ENCODE data around the gene LAMC1.

LAMC1 gene

DNA sequence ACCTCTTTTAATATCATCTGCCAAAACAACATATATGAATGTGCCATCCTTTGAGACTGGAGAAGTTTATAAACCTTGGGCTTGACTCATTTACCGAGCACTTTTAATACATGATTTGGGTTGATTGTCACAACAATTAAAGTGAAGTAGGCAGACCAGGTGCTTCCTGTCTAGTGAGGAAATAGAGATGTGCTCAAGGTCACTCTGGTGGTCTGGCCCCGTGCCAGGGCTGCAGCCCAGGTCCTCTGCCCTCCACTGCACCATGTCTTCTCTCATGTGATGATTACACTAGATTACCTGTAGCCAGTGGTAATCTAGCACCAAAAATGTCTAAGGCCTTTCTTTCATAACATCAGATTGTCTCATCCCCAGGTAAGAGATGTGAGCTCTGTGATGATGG is 101.0 kb downstream of the LAMC1 start:
- H3K4me3 ChIP-seq (ENCODE audit: low read length), result no peak overlapping the region
- no peak for TF ChIP-seq CTCF (conservative IDR thresholded peaks at IDR 0.05; ENCODE audit: low read depth, low read length)
- no peak for DNase-seq (ENCODE audit: low read depth)

DNA sequence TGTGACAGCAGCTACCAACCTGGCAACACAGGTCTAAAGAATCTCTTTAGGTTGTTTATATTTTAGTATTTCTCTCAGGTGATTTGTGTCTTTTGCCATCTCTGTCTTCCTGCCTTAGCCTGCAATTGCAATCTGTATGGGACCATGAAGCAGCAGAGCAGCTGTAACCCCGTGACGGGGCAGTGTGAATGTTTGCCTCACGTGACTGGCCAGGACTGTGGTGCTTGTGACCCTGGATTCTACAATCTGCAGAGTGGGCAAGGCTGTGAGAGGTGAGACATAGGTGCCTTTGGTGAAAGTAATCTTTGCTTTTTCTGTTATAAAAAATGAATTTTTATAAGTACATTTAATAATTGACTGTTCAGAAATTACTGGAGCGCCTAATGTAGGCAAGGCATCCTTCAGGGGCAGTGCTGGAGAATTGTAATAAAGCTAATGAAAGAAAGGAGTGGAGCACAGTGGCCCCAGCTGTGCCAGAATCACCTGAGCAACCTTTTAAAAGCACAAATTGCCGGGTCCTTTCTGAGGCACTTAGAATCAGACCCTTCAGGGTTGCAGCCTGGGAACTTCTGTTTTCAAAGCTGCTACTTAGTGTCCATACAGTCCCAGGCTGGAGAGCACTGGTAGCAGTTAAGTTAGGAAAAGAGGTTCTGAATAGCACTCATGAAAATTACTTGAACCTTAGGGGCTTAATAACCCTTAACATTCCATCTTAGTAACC is 102.2 kb downstream of the LAMC1 start:
- DNase-seq (ENCODE audit: low read depth), result no peak
- TF ChIP-seq CTCF (conservative IDR thresholded peaks at IDR 0.05; ENCODE audit: low read depth, low read length), result no peak
- no peak overlapping the region for H3K4me3 ChIP-seq (ENCODE audit: low read length)

GRCh38 chr1:183126000-183126366 is 102.8 kb downstream of the LAMC1 start:
- DNase-seq (ENCODE audit: low read depth), result no peak
- no peak for TF ChIP-seq CTCF (conservative IDR thresholded peaks at IDR 0.05; ENCODE audit: low read depth, low read length)
- no peak overlapping the region for H3K4me3 ChIP-seq (ENCODE audit: low read length)

DNA sequence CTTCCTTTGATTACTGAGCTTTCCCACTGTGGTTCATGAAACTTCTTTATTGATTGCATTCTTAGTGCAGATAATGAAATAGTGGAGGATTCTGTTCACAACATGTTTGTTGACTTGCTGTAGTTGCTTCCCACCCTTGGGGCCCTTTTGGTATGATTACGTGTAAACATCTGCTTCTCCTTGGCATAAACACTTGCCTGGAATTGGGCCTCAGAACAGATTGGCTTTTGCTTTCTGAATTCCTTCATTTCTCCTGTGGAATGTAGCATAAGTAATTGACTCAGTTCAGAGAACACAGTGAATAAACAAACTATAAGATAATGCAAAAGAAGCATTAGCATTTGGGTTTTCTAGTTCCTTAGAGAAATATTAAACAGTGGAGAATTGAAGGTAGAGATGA is 103.3 kb downstream of the LAMC1 start:
- no peak overlapping the region for H3K4me3 ChIP-seq (ENCODE audit: low read length)
- DNase-seq (ENCODE audit: low read depth), result no peak
- no peak for TF ChIP-seq CTCF (conservative IDR thresholded peaks at IDR 0.05; ENCODE audit: low read depth, low read length)

DNA sequence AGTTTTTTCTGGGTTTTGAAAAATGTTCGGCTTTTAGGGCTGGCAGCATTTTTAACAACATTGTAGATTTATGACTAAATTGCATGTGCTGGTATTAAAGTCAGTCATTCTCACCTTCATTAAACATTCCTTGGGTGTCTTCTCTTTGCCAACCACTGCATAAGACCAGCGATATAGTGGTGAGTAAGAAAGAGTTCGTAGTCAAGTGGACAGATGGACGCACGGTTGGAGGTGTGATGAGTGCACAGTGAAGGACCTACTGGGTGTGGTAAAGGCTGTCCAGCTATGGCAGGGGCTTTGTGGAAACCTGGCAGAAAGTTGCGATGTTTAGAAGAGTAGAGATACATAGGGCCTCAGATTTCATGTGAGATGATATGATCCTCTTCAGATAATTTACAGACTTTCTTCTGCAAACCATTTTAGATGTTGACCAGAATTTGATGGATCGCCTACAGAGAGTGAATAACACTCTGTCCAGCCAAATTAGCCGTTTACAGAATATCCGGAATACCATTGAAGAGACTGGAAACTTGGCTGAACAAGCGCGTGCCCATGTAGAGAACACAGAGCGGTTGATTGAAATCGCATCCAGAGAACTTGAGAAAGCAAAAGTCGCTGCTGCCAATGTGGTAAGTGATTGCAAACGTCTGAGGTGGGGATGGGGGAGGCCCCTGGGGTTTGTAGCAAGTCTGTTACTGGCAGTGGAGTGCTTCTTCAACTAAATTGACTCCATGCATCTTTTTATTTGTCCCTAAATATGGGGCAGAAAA is 106.9 kb downstream of the LAMC1 start:
- DNase-seq (ENCODE audit: low read depth), result no peak

GRCh38 chr1:183131166-183131565 is 107.9 kb downstream of the LAMC1 start:
- DNase-seq (ENCODE audit: low read depth), result no peak
- no peak for TF ChIP-seq CTCF (conservative IDR thresholded peaks at IDR 0.05; ENCODE audit: low read depth, low read length)
- no peak overlapping the region for H3K4me3 ChIP-seq (ENCODE audit: low read length)

More for the DNA sequence above, 106.9 kb downstream of the LAMC1 start:
- TF ChIP-seq CTCF (conservative IDR thresholded peaks at IDR 0.05; ENCODE audit: low read depth, low read length), result no peak
- H3K4me3 ChIP-seq (ENCODE audit: low read length), result no peak overlapping the region

GRCh38 chr1:183135336-183135735 is 112.1 kb downstream of the LAMC1 start:
- H3K4me3 ChIP-seq (ENCODE audit: low read length), result no peak overlapping the region
- DNase-seq (ENCODE audit: low read depth), result no peak
- no peak for TF ChIP-seq CTCF (conservative IDR thresholded peaks at IDR 0.05; ENCODE audit: low read depth, low read length)

Measured in retinal pigment epithelial cell (primary cell).